K562 (cell line): ENCODE measurements around the gene RABGAP1. TPM values are rescaled to one million over a fixed set of nuclear protein-coding genes. Genes with fewer than 3 reads are reported as not detected.

Experiments used
- ARID4B ChIP-seq: sonication (generic); formaldehyde crosslinking; IDR thresholded peaks from 2 replicates; pipeline ENCODE4 v1.8.0; 2022; ENCODE audit warnings: mild to moderate bottlenecking, missing genetic modification reagents
- ZBTB43 ChIP-seq: sonication (generic); formaldehyde crosslinking; IDR thresholded peaks from 2 replicates; pipeline ENCODE4 v1.8.0; 2023; ENCODE audit warnings: mild to moderate bottlenecking, missing genetic modification reagents
- polyA plus RNA-seq, 8 experiments: library from polyadenylated mRNA; depleted of rRNA in 4 of 8; stranded (reverse) in 5 of 8; unstranded in 3 of 8; fragments of >200 nt; fragmentation: Nextera tagmentation in 2 of 8; fragmentation: Illumina TruSeq in 1 of 8; extraction: Ambion mirVana in 2 of 8; extraction: Trizol in 1 of 8; gene quantifications; 2 replicates each; pipeline versions ENCODE4 v1.2.1 to v1.2.3, GENCODE V29; 2011 to 2014; ENCODE audit warnings: inconsistent platforms in 1 of 8, missing spikeins in 1 of 8
- total RNA-seq, 7 experiments: library from RNA; depleted of rRNA in 6 of 7; stranded (reverse); fragments of >200 nt in 6 of 7; fragmentation: Illumina TruSeq in 2 of 7; extraction: Trizol in 2 of 7; gene quantifications; 2 replicates each; pipeline versions ENCODE4 v1.2.1 to v1.2.3, GENCODE V29; 2011 to 2021; ENCODE audit warnings: low replicate concordance in 1 of 7

The RABGAP1 gene
- total and polyA plus RNA-seq, 9 of the 15 experiments (the other 6 are each of a cell fraction or from before 2014, with no cell fraction given), result 1.5 to 22.7 (median 13.1) TPM

GRCh38 chr9:122988920-122989621, 48.3 kb downstream of the RABGAP1 start (continued):
- no peak for TF ChIP-seq ARID4B (CRISPR knock-in tag)
- TF ChIP-seq ZBTB43 (CRISPR knock-in tag), result no peak
- TF ChIP-seq, all 486 proteins: peak for 2
